ENCODE data around the gene CES2. TPM values are rescaled to one million over a fixed set of nuclear protein-coding genes. Genes with fewer than 3 reads are reported as not detected.

CES2 gene
- total and polyA plus RNA-seq, 2 of the 8 experiments (the other 6 are each of a cell fraction or from before 2014, with no cell fraction given) = 8.6 to 14.7 TPM

DNA sequence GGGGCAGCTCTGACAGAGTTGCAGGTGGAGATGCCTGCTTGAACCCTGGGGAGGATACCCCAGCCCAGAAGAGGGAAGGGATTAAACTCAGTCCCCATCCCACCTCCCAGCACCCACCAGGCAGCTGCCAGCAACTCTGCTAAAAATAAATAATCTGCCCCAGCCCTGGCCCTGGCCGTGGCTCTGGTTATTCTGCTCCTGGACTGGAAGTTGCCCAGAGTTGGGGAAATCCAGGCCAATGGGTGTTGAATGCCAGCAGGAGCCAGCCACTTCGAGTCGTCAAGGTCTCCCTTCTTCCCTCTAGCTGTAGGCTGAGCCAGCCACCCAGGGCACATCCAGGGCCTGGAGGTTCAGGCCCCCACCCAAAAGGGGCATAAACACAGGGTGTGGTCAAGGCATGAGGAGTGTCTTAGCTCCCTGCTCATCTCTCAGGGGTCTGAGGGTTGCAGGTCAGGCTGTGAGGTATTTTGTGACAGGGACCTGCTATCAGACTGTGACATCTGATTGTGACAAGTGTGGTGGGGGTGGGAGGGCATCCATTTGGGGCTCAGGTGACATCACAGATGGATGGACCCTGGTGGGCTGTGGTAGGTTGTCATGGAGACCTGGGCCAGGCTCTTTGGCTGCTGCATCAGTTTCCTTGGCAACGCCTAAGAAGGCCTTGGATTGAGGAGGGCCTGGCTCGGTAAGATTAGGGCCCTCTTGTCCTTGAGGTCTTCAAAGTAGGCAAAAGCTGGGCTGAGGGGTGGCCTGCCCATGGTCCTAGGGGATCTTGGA is 9.0 kb upstream of the CES2 start (continued):
- TF ChIP-seq GABPA (IDR thresholded peaks at IDR 0.05; ENCODE audit: borderline replicate concordance, insufficient read depth, low read length) (no peak), PHF8 (conservative IDR thresholded peaks at IDR 0.05; ENCODE audit: low read depth, low read length) (no peak)

Data from H1 (cell line).